Effector memory CD4-positive, alpha-beta T cell (primary cell): ENCODE results near the gene ZNF281.
"Not testable (repeated sequence)": the region's sequence is repeated elsewhere in the genome, so short reads cannot be mapped to it uniquely, and the experiment has no call there.

Experiments used
- DNase-seq, 3 donors: peaks; one replicate each; pipeline ENCODE4 v3.0.0-alpha.2; 2020
- H3K27ac ChIP-seq: 2 replicates; pipeline ENCODE4 v1.7.0; 2013; ENCODE audit warnings: mild to moderate bottlenecking, low read length, moderate library complexity; ENCODE audit not compliant: insufficient read depth, poor library complexity, severe bottlenecking
- H3K27me3 ChIP-seq: replicated peaks from 2 replicates; pipeline ENCODE4 v1.7.0; 2013; ENCODE audit warnings: mild to moderate bottlenecking, low read length; ENCODE audit not compliant: insufficient read depth, control insufficient read depth, poor library complexity, severe bottlenecking
- H3K36me3 ChIP-seq: 2 replicates; pipeline ENCODE4 v1.7.0; 2013; ENCODE audit warnings: mild to moderate bottlenecking, low read length, moderate library complexity; ENCODE audit not compliant: control insufficient read depth, insufficient read depth
- H3K4me1 ChIP-seq: 2 replicates; pipeline ENCODE4 v1.7.0; 2013; ENCODE audit warnings: low read length, mild to moderate bottlenecking; ENCODE audit not compliant: control insufficient read depth, insufficient read depth, poor library complexity, severe bottlenecking
- H3K4me3 ChIP-seq: 2 replicates; pipeline ENCODE4 v1.7.0; 2013; ENCODE audit warnings: low read length, low read depth, mild to moderate bottlenecking; ENCODE audit not compliant: insufficient read depth, poor library complexity, severe bottlenecking
- H3K9me3 ChIP-seq: 2 replicates; pipeline ENCODE4 v1.7.0; 2013; ENCODE audit warnings: mild to moderate bottlenecking, low read length, moderate library complexity; ENCODE audit not compliant: control insufficient read depth

Gene ZNF281

GRCh38 chr1:200442537-200443156, 32.8 kb upstream of the ZNF281 start:
- DNase-seq = no peak
- H3K36me3 ChIP-seq = no peaks in the 10 kb centered on the region
- H3K27me3 ChIP-seq = no peaks in the 10 kb centered on the region
- no peaks in the 10 kb centered on the region for H3K9me3 ChIP-seq
- no peak overlapping the region for H3K27ac ChIP-seq
- no peaks in the 10 kb centered on the region for H3K4me1 ChIP-seq
- H3K4me3 ChIP-seq = no peak overlapping the region

GRCh38 chr1:200442023-200442422, 32.2 kb upstream of the ZNF281 start:
- DNase-seq = no peak
- no peaks in the 10 kb centered on the region for H3K36me3 ChIP-seq
- no peaks in the 10 kb centered on the region for H3K9me3 ChIP-seq
- H3K4me3 ChIP-seq = no peak overlapping the region
- H3K27ac ChIP-seq = no peak overlapping the region
- no peaks in the 10 kb centered on the region for H3K4me1 ChIP-seq
- no peaks in the 10 kb centered on the region for H3K27me3 ChIP-seq

GRCh38 chr1:200438911-200439310, 29.1 kb upstream of the ZNF281 start:
- no peaks in the 10 kb centered on the region for H3K4me1 ChIP-seq

GRCh38 chr1:200438413-200438812, 28.6 kb upstream of the ZNF281 start:
- not testable (repeated sequence) for H3K27ac ChIP-seq, H3K36me3 ChIP-seq, H3K4me3 ChIP-seq, H3K9me3 ChIP-seq, H3K4me1 ChIP-seq, H3K27me3 ChIP-seq, DNase-seq

More at GRCh38 chr1:200438911-200439310, 29.1 kb upstream of the ZNF281 start:
- H3K36me3 ChIP-seq = no peaks in the 10 kb centered on the region
- H3K27me3 ChIP-seq = no peaks in the 10 kb centered on the region
- no peak overlapping the region for H3K4me3 ChIP-seq
- H3K27ac ChIP-seq = no peak overlapping the region
- no peak for DNase-seq
- no peaks in the 10 kb centered on the region for H3K9me3 ChIP-seq

GRCh38 chr1:200437556-200438203, 27.8 kb upstream of the ZNF281 start:
- H3K27ac ChIP-seq = no peak overlapping the region
- peak overlapping the region; percentile 23 for H3K4me3 ChIP-seq
- no peaks in the 10 kb centered on the region for H3K4me1 ChIP-seq
- DNase-seq = no peak
- no peaks in the 10 kb centered on the region for H3K27me3 ChIP-seq
- no peaks in the 10 kb centered on the region for H3K9me3 ChIP-seq
- no peaks in the 10 kb centered on the region for H3K36me3 ChIP-seq

- no peaks in the 10 kb centered on the region for H3K36me3 ChIP-seq
- no peaks in the 10 kb centered on the region for H3K9me3 ChIP-seq
- H3K27ac ChIP-seq = no peak overlapping the region
- H3K4me3 ChIP-seq = no peak overlapping the region
- DNase-seq = no peak
- H3K4me1 ChIP-seq = no peaks in the 10 kb centered on the region
- no peaks in the 10 kb centered on the region for H3K27me3 ChIP-seq
Observed at GRCh38 chr1:200437088-200437487, 27.3 kb upstream of the ZNF281 start.

- Histone ChIP-seq H3K4me1 (no peaks in the 10 kb centered on the region), H3K9me3 (no peaks in the 10 kb centered on the region), H3K4me3 (no peak overlapping the region), H3K27me3 (no peaks in the 10 kb centered on the region), H3K36me3 (no peaks in the 10 kb centered on the region), H3K27ac (no peak overlapping the region)
- DNase-seq = no peak
Observed at GRCh38 chr1:200436436-200436835, 26.6 kb upstream of the ZNF281 start.

- Histone ChIP-seq H3K4me1 (no peaks in the 10 kb centered on the region), H3K36me3 (no peaks in the 10 kb centered on the region), H3K4me3 (no peak overlapping the region), H3K27ac (no peak overlapping the region), H3K27me3 (no peaks in the 10 kb centered on the region), H3K9me3 (no peaks in the 10 kb centered on the region)
- DNase-seq = no peak
Observed at GRCh38 chr1:200435200-200435780, 25.5 kb upstream of the ZNF281 start.

GRCh38 chr1:200433586-200433985, 23.8 kb upstream of the ZNF281 start:
- Histone ChIP-seq H3K27me3 (no peaks in the 10 kb centered on the region), H3K4me1 (no peaks in the 10 kb centered on the region), H3K27ac (no peak overlapping the region), H3K36me3 (no peaks in the 10 kb centered on the region), H3K9me3 (no peaks in the 10 kb centered on the region), H3K4me3 (no peak overlapping the region)
- DNase-seq = no peak

- H3K4me1 ChIP-seq = no peaks in the 10 kb centered on the region
- no peaks in the 10 kb centered on the region for H3K27me3 ChIP-seq
- H3K4me3 ChIP-seq = no peak overlapping the region
- H3K27ac ChIP-seq = no peak overlapping the region
- DNase-seq = no peak
- no peaks in the 10 kb centered on the region for H3K9me3 ChIP-seq
- H3K36me3 ChIP-seq = no peaks in the 10 kb centered on the region
Observed at GRCh38 chr1:200432586-200432985, 22.8 kb upstream of the ZNF281 start.
